Muscle of leg (tissue), 11 donors: ENCODE results near the gene MTHFS. TPM values are rescaled to one million over a fixed set of nuclear protein-coding genes. Genes with fewer than 3 reads are reported as not detected.
"Not testable (repeated sequence)": the region's sequence is repeated elsewhere in the genome, so short reads cannot be mapped to it uniquely, and the experiment has no call there.

Experiments used
- DNase-seq: peaks from one replicate; pipeline ENCODE4 v3.0.0; 2013
- H3K27ac ChIP-seq: one replicate; pipeline ENCODE4 v1.5.1; 2013; ENCODE audit warnings: mild to moderate bottlenecking, low read length, control low read depth
- H3K27me3 ChIP-seq: one replicate; pipeline ENCODE4 v1.6.1; 2013; ENCODE audit warnings: low read length; ENCODE audit not compliant: control insufficient read depth, insufficient read depth
- H3K36me3 ChIP-seq: one replicate; pipeline ENCODE4 v1.6.1; 2013; ENCODE audit warnings: low read length; ENCODE audit not compliant: control insufficient read depth, insufficient read depth
- H3K4me1 ChIP-seq: one replicate; pipeline ENCODE4 v1.6.1; 2013; ENCODE audit warnings: low read length; ENCODE audit not compliant: control insufficient read depth, insufficient read depth
- H3K4me3 ChIP-seq: one replicate; pipeline ENCODE4 v1.5.1; 2013; ENCODE audit warnings: low read length, control low read depth
- H3K9me3 ChIP-seq: replicated peaks from 2 replicates; pipeline ENCODE4 v1.6.1; 2013; ENCODE audit warnings: low read depth, low read length; ENCODE audit not compliant: control insufficient read depth
- WGBS: methylation state at CpG from one replicate; pipeline ENCODE4 v1.1.5; 2013; ENCODE audit warnings: missing lambda C conversion rate; ENCODE audit not compliant: insufficient coverage; 5-methylcytosine and 5-hydroxymethylcytosine counted together
- polyA plus RNA-seq, 8 donors: library from polyadenylated mRNA; unstranded; fragments of 120-200 nt; gene quantifications; one replicate each; pipeline versions ENCODE4 v1.2.1 to v1.2.3, GENCODE V29; 2013; ENCODE audit warnings: inconsistent platforms in 1 of 8, low replicate concordance in 1 of 8; ENCODE audit not compliant: insufficient read length in 8 of 8, insufficient read depth in 1 of 8
- total RNA-seq: library from RNA; stranded (reverse); fragments of 120-200 nt; gene quantifications from one replicate; pipeline ENCODE4 v1.2.4, GENCODE V29; 2013

MTHFS gene
- total and polyA plus RNA-seq, 9 donors, result 12.4 to 22.0 (median 19.1) TPM

- DNase-seq, result peak; percentile 59
- 56% methylated on average over 2 of the region's 5 CpGs for WGBS
- Histone ChIP-seq H3K27me3 (peaks cover 3% of the 10 kb centered on the region), H3K9me3 (no peaks in the 10 kb centered on the region), H3K36me3 (no peaks in the 10 kb centered on the region), H3K27ac (no peak overlapping the region), H3K4me1 (no peaks in the 10 kb centered on the region), H3K4me3 (no peak overlapping the region)
These were observed 35.6 kb upstream of the MTHFS start for GRCh38 chr15:79932447-79932846.

GRCh38 chr15:79930516-79930915 is 33.7 kb upstream of the MTHFS start:
- no peak for DNase-seq
- Histone ChIP-seq H3K36me3 (no peaks in the 10 kb centered on the region), H3K27me3 (peaks cover 3% of the 10 kb centered on the region), H3K4me1 (no peaks in the 10 kb centered on the region), H3K4me3 (no peak overlapping the region), H3K27ac (no peak overlapping the region), H3K9me3 (no peaks in the 10 kb centered on the region)
- 75% methylated on average over 2 of the region's 5 CpGs for WGBS

GRCh38 chr15:79929412-79929811 is 32.6 kb upstream of the MTHFS start:
- WGBS, result 68% methylated on average over 1 of the region's 2 CpGs

GRCh38 chr15:79926116-79926515 is 29.3 kb upstream of the MTHFS start:
- not testable (repeated sequence) for H3K27me3 ChIP-seq, H3K36me3 ChIP-seq, H3K9me3 ChIP-seq, H3K4me3 ChIP-seq, H3K4me1 ChIP-seq, H3K27ac ChIP-seq, DNase-seq
- 98% methylated on average over 36 of the region's 36 CpGs for WGBS

More at GRCh38 chr15:79929412-79929811, 32.6 kb upstream of the MTHFS start:
- Histone ChIP-seq H3K4me3 (no peak overlapping the region), H3K9me3 (no peaks in the 10 kb centered on the region), H3K27me3 (peaks cover 3% of the 10 kb centered on the region), H3K4me1 (peaks cover under 1% of the 10 kb centered on the region), H3K27ac (no peak overlapping the region), H3K36me3 (no peaks in the 10 kb centered on the region)
- no peak for DNase-seq

- 94% methylated on average over 21 of the region's 24 CpGs for WGBS
- Histone ChIP-seq H3K27me3 (no peaks in the 10 kb centered on the region), H3K36me3 (no peaks in the 10 kb centered on the region), H3K9me3 (peaks cover 14% of the 10 kb centered on the region), H3K4me1 (peaks cover 7% of the 10 kb centered on the region), H3K4me3 (peak overlapping the region; percentile 94), H3K27ac (peak overlapping the region; percentile 97)
- no peak for DNase-seq
These were observed 27.6 kb upstream of the MTHFS start for GRCh38 chr15:79924379-79924778.

- Histone ChIP-seq H3K36me3 (no peaks in the 10 kb centered on the region), H3K4me1 (peaks cover 7% of the 10 kb centered on the region), H3K27me3 (no peaks in the 10 kb centered on the region), H3K9me3 (peaks cover 20% of the 10 kb centered on the region), H3K27ac (peak overlapping the region; percentile 97), H3K4me3 (peak overlapping the region; percentile 94)
- under 1% methylated on average over 54 of the region's 68 CpGs for WGBS
- peak; percentile 97 for DNase-seq
These were observed 26.8 kb upstream of the MTHFS start for GRCh38 chr15:79923515-79924169.

GRCh38 chr15:79923079-79923514 is 26.3 kb upstream of the MTHFS start:
- peak; percentile 63 for DNase-seq

GRCh38 chr15:79922512-79923078 is 25.8 kb upstream of the MTHFS start:
- no peak for DNase-seq
- peak overlapping the region; percentile 94 for H3K4me3 ChIP-seq
- WGBS, result 13% methylated on average over 16 of the region's 17 CpGs
- H3K27me3 ChIP-seq, result no peaks in the 10 kb centered on the region
- peak overlapping the region; percentile 97 for H3K27ac ChIP-seq
- H3K9me3 ChIP-seq, result peaks cover 27% of the 10 kb centered on the region
- H3K4me1 ChIP-seq, result peaks cover 7% of the 10 kb centered on the region
- H3K36me3 ChIP-seq, result no peaks in the 10 kb centered on the region

More at GRCh38 chr15:79923079-79923514, 26.3 kb upstream of the MTHFS start:
- H3K36me3 ChIP-seq, result no peaks in the 10 kb centered on the region
- peaks cover 7% of the 10 kb centered on the region for H3K4me1 ChIP-seq
- H3K4me3 ChIP-seq, result peak overlapping the region; percentile 94
- WGBS, result under 1% methylated on average over 34 of the region's 51 CpGs
- H3K27me3 ChIP-seq, result no peaks in the 10 kb centered on the region
- peak overlapping the region; percentile 97 for H3K27ac ChIP-seq
- peaks cover 24% of the 10 kb centered on the region for H3K9me3 ChIP-seq

- Histone ChIP-seq H3K27me3 (no peaks in the 10 kb centered on the region), H3K36me3 (no peaks in the 10 kb centered on the region), H3K4me3 (no peak overlapping the region), H3K4me1 (peaks cover 7% of the 10 kb centered on the region), H3K9me3 (peaks cover 45% of the 10 kb centered on the region), H3K27ac (no peak overlapping the region)
- no peak for DNase-seq
- WGBS, result 100% methylated on average over 5 of the region's 12 CpGs
These were observed 23.1 kb upstream of the MTHFS start for GRCh38 chr15:79919749-79920511.

GRCh38 chr15:79919090-79919748 is 22.4 kb upstream of the MTHFS start:
- H3K27ac ChIP-seq, result no peak overlapping the region
- no peak overlapping the region for H3K4me3 ChIP-seq
- WGBS, result 92% methylated on average over 24 of the region's 27 CpGs
- H3K9me3 ChIP-seq, result peaks cover 48% of the 10 kb centered on the region
- H3K4me1 ChIP-seq, result peaks cover 5% of the 10 kb centered on the region
- DNase-seq, result no peak
- H3K27me3 ChIP-seq, result no peaks in the 10 kb centered on the region
- H3K36me3 ChIP-seq, result no peaks in the 10 kb centered on the region
